ENCODE data around the gene ZNF486. TPM values are rescaled to one million over a fixed set of nuclear protein-coding genes. Genes with fewer than 3 reads are reported as not detected.
A peak's percentile ranks its signal among the peaks of the same experiment; 100 is the strongest.
"Not testable (repeated sequence)": the region's sequence is repeated elsewhere in the genome, so short reads cannot be mapped to it uniquely, and the experiment has no call there.

ZNF486 gene
- total RNA-seq, 1 donor = 6.9 TPM

GRCh38 chr19:20243629-20244028 lies 76.6 kb downstream of the ZNF486 start:
- TF ChIP-seq, protein P1, sequence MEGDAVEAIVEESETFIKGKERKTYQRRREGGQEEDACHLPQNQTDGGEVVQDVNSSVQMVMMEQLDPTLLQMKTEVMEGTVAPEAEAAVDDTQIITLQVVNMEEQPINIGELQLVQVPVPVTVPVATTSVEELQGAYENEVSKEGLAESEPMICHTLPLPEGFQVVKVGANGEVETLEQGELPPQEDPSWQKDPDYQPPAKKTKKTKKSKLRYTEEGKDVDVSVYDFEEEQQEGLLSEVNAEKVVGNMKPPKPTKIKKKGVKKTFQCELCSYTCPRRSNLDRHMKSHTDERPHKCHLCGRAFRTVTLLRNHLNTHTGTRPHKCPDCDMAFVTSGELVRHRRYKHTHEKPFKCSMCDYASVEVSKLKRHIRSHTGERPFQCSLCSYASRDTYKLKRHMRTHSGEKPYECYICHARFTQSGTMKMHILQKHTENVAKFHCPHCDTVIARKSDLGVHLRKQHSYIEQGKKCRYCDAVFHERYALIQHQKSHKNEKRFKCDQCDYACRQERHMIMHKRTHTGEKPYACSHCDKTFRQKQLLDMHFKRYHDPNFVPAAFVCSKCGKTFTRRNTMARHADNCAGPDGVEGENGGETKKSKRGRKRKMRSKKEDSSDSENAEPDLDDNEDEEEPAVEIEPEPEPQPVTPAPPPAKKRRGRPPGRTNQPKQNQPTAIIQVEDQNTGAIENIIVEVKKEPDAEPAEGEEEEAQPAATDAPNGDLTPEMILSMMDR (IDR thresholded peaks at IDR 0.05; ENCODE audit: insufficient read depth, low read length) = no peak
- H3K4me3 ChIP-seq (ENCODE audit: low read depth, low read length) = no peak overlapping the region
- no peak for DNase-seq (ENCODE audit: low read depth)

GRCh38 chr19:20244356-20244755 lies 77.3 kb downstream of the ZNF486 start:
- no peak overlapping the region for H3K4me3 ChIP-seq (ENCODE audit: low read depth, low read length)
- no peak for DNase-seq (ENCODE audit: low read depth)
- TF ChIP-seq, protein P1 (IDR thresholded peaks at IDR 0.05; ENCODE audit: insufficient read depth, low read length) = no peak

- TF ChIP-seq, protein P1 (IDR thresholded peaks at IDR 0.05; ENCODE audit: insufficient read depth, low read length) = no peak
- H3K4me3 ChIP-seq (ENCODE audit: low read depth, low read length) = no peak overlapping the region
- DNase-seq (ENCODE audit: low read depth) = no peak
These were observed 78.3 kb downstream of the ZNF486 start for GRCh38 chr19:20245309-20245708.

DNA sequence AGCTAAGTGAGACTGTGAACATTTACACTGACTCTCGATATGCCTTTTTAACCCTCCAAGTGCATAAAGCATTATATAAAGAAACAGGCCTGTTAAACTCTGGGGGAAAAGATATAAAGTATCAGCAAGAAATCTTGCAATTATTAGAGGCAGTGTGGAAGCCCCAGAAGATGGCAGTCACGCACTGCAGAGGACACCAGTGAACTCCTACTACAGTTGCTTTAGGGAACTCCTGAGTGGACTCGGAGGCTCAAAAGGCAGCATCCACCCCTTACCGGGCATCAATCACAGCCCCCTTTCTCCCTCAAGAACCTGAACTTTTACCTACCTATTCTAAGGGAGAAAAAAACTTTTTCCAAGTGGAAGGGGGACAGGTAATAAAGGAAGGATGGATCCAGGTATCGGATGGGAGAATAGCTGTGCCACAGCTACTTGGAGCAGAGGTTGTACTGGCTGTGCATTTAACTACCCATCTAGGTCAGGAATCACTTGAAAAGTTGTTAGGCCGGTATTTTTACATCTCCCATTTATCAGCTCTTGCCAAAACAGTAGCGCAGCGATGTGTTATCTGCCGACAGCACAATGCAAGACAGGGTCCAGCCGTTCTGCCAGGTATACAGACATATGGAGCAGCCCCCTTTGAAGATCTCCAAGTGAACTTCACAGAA lies 80.1 kb downstream of the ZNF486 start:
- no peak overlapping the region for H3K4me3 ChIP-seq (ENCODE audit: low read depth, low read length)
- DNase-seq (ENCODE audit: low read depth) = peak; percentile 1
- TF ChIP-seq, protein P1 (IDR thresholded peaks at IDR 0.05; ENCODE audit: insufficient read depth, low read length) = no peak

DNA sequence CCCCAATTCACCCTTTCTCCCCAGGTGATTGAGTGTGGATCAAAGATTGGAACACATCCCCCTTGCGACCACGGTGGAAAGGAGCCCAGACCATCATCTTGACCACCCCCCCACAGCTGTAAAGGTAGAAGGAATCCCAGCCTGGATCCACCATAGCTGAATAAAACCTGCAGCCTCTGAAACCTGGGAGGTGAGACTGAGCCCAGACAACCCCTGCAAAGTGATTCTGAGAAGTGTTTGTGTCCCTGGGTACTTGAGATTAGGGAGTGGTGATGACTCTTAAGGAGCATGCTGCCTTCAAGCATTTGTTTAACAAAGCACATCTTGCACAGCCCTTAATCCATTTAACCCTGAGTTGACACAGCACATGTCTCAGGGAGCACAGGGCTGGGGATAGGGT lies 81.2 kb downstream of the ZNF486 start:
- H3K4me3 ChIP-seq (ENCODE audit: low read depth, low read length); DNase-seq (ENCODE audit: low read depth): not testable (repeated sequence)

Small RNA genes within 50 kb of the gene (small RNA-seq; reads per million reads assigned to genes)
- not detected for gene AC011447.4

Other genes starting within 250 kb of the ZNF486 start
- 2.8 and 3.8 TPM in 2 replicates for gene ZNF682, start 127.7 kb upstream of the ZNF486 start, total RNA-seq (ENCODE audit: low replicate concordance)
- gene ZNF90, start 89.2 kb upstream of the ZNF486 start, total RNA-seq (ENCODE audit: low replicate concordance) = 1.2 and 1.4 TPM in 2 replicates

All from fibroblast of the aortic adventitia (primary cell).